ENCODE measurements around the gene ZNF165. TPM values are rescaled to one million over a fixed set of nuclear protein-coding genes. Genes with fewer than 3 reads are reported as not detected.
"Not testable (repeated sequence)": the region's sequence is repeated elsewhere in the genome, so short reads cannot be mapped to it uniquely, and the experiment has no call there.

ZNF165 gene
- total RNA-seq, result under 1 TPM; 0.40 to 0.50 TPM

- DNase-seq; H3K27me3 Mint-ChIP-seq; H3K9me3 Mint-ChIP-seq; H3K36me3 Mint-ChIP-seq (ENCODE audit: low read depth): not testable (repeated sequence)
- Mint-ChIP-seq H3K4me1 (peaks cover 18% of the 10 kb centered on the region), H3K27ac (peak within 1 kb of the TSS; percentile 85), H3K4me3 (peak within 1 kb of the TSS; percentile 96)
- ChIA-PET POLR2A (interaction anchor here (0.6 to 0.9 kb wide), 3 partner anchors 27 to 1897 kb away, joined by 3 to 4 read pairs (median 3); a partner anchor contains a TSS), CTCF (interaction anchor here (0.7 to 1.2 kb wide), 2 partner anchors 24 to 1473 kb away, joined by 3 read pairs; no protein-coding TSS in a partner anchor)
Observed at GRCh38 chr6:28080381-28080630, at the start of gene ZNF165. Gene ZNF165 (plus strand): TSS chr6:28080568. CDS start chr6:28085481, 4,913 bp downstream.

GRCh38 chr6:28053584-28053983, 26.8 kb upstream of the ZNF165 start:
- no peaks in the 10 kb centered on the region for H3K9me3 Mint-ChIP-seq
- peaks cover 28% of the 10 kb centered on the region for H3K27me3 Mint-ChIP-seq
- H3K36me3 Mint-ChIP-seq (ENCODE audit: low read depth), result no peaks in the 10 kb centered on the region
- ChIA-PET POLR2A (no interaction called here), CTCF (no interaction called here)
- H3K4me1 Mint-ChIP-seq, result no peaks in the 10 kb centered on the region
- no peak overlapping the region for H3K4me3 Mint-ChIP-seq
- DNase-seq, result no peak
- H3K27ac Mint-ChIP-seq, result no peak overlapping the region

- CTCF ChIA-PET, result interaction anchor here (0.6 kb wide), 1 partner anchor 14 kb away, joined by 3 read pairs; no protein-coding TSS in a partner anchor
- no peaks in the 10 kb centered on the region for H3K4me1 Mint-ChIP-seq
- peaks cover 18% of the 10 kb centered on the region for H3K27me3 Mint-ChIP-seq
- H3K4me3 Mint-ChIP-seq, result no peak overlapping the region
- no peak for DNase-seq
- no peak overlapping the region for H3K27ac Mint-ChIP-seq
- POLR2A ChIA-PET, result no interaction called here
- no peaks in the 10 kb centered on the region for H3K36me3 Mint-ChIP-seq (ENCODE audit: low read depth)
- H3K9me3 Mint-ChIP-seq, result no peaks in the 10 kb centered on the region
Observed at GRCh38 chr6:28060405-28060804, 20.0 kb upstream of the ZNF165 start.

- peaks cover 27% of the 10 kb centered on the region for H3K27me3 Mint-ChIP-seq
- CTCF ChIA-PET, result no interaction called here
- no peaks in the 10 kb centered on the region for H3K4me1 Mint-ChIP-seq
- no peaks in the 10 kb centered on the region for H3K36me3 Mint-ChIP-seq (ENCODE audit: low read depth)
- POLR2A ChIA-PET, result no interaction called here
- no peaks in the 10 kb centered on the region for H3K9me3 Mint-ChIP-seq
- no peak overlapping the region for H3K4me3 Mint-ChIP-seq
- no peak overlapping the region for H3K27ac Mint-ChIP-seq
- no peak for DNase-seq
Observed at GRCh38 chr6:28064272-28064671, 16.1 kb upstream of the ZNF165 start.

- no peaks in the 10 kb centered on the region for H3K4me1 Mint-ChIP-seq
- CTCF ChIA-PET, result no interaction called here
- POLR2A ChIA-PET, result no interaction called here
Observed at GRCh38 chr6:28068067-28068466, 12.3 kb upstream of the ZNF165 start.

GRCh38 chr6:28070968-28071367, 9.4 kb upstream of the ZNF165 start:
- H3K9me3 Mint-ChIP-seq; H3K36me3 Mint-ChIP-seq (ENCODE audit: low read depth); H3K4me3 Mint-ChIP-seq; DNase-seq; H3K27ac Mint-ChIP-seq; H3K4me1 Mint-ChIP-seq; CTCF ChIA-PET; POLR2A ChIA-PET: not testable (repeated sequence)
- peaks cover 22% of the 10 kb centered on the region for H3K27me3 Mint-ChIP-seq

More at GRCh38 chr6:28068067-28068466, 12.3 kb upstream of the ZNF165 start:
- Mint-ChIP-seq H3K27ac (no peak overlapping the region), H3K27me3 (peaks cover 24% of the 10 kb centered on the region), H3K36me3 (ENCODE audit: low read depth) (no peaks in the 10 kb centered on the region), H3K4me3 (no peak overlapping the region), H3K9me3 (no peaks in the 10 kb centered on the region)
- no peak for DNase-seq

GRCh38 chr6:28078050-28078449, 2.3 kb upstream of the ZNF165 start:
- no peaks in the 10 kb centered on the region for H3K36me3 Mint-ChIP-seq (ENCODE audit: low read depth)
- no peak for DNase-seq
- ChIA-PET CTCF (interaction anchor here (1.1 kb wide), 1 partner anchor 27 kb away, joined by 3 read pairs; no protein-coding TSS in a partner anchor), POLR2A (no interaction called here)
- no peak overlapping the region for H3K4me3 Mint-ChIP-seq
- H3K9me3 Mint-ChIP-seq, result no peaks in the 10 kb centered on the region
- H3K4me1 Mint-ChIP-seq, result peaks cover 18% of the 10 kb centered on the region
- no peak overlapping the region for H3K27ac Mint-ChIP-seq
- peaks cover 5% of the 10 kb centered on the region for H3K27me3 Mint-ChIP-seq

GRCh38 chr6:28078836-28079235, 1.5 kb upstream of the ZNF165 start:
- H3K4me3 Mint-ChIP-seq, result no peak overlapping the region
- H3K27ac Mint-ChIP-seq, result no peak overlapping the region
- H3K9me3 Mint-ChIP-seq, result no peaks in the 10 kb centered on the region
- H3K4me1 Mint-ChIP-seq, result peaks cover 18% of the 10 kb centered on the region
- DNase-seq, result no peak
- H3K27me3 Mint-ChIP-seq, result peaks cover under 1% of the 10 kb centered on the region
- ChIA-PET POLR2A (interaction anchor here (0.6 kb wide), 1 partner anchor 95 kb away, joined by 3 read pairs; no protein-coding TSS in a partner anchor), CTCF (no interaction called here)
- no peaks in the 10 kb centered on the region for H3K36me3 Mint-ChIP-seq (ENCODE audit: low read depth)

GRCh38 chr6:28080631-28081485, 490 bp downstream of the ZNF165 start:
- H3K4me3 Mint-ChIP-seq, result peak overlapping the region; percentile 96
- H3K9me3 Mint-ChIP-seq, result no peaks in the 10 kb centered on the region
- peak overlapping the region; percentile 85 for H3K27ac Mint-ChIP-seq
- H3K36me3 Mint-ChIP-seq (ENCODE audit: low read depth), result peaks cover 3% of the 10 kb centered on the region
- peaks cover 18% of the 10 kb centered on the region for H3K4me1 Mint-ChIP-seq
- DNase-seq, result peak; percentile 89
- ChIA-PET CTCF (interaction anchor here (1.2 kb wide), 1 partner anchor 24 kb away, joined by 3 read pairs; no protein-coding TSS in a partner anchor), POLR2A (interaction anchor here (0.6 to 1.1 kb wide), 4 partner anchors 27 to 1898 kb away, joined by 3 to 4 read pairs (median 3); a partner anchor contains a TSS)
- H3K27me3 Mint-ChIP-seq, result no peaks in the 10 kb centered on the region

- no peaks in the 10 kb centered on the region for H3K27me3 Mint-ChIP-seq
- ChIA-PET POLR2A (interaction anchor here (0.9 to 1.1 kb wide), 2 partner anchors 26 to 217 kb away, joined by 3 read pairs; a partner anchor contains a TSS), CTCF (no interaction called here)
- peaks cover 18% of the 10 kb centered on the region for H3K4me1 Mint-ChIP-seq
- H3K9me3 Mint-ChIP-seq, result no peaks in the 10 kb centered on the region
- peak overlapping the region; percentile 96 for H3K4me3 Mint-ChIP-seq
- no peak for DNase-seq
- peak overlapping the region; percentile 85 for H3K27ac Mint-ChIP-seq
- H3K36me3 Mint-ChIP-seq (ENCODE audit: low read depth), result peaks cover 6% of the 10 kb centered on the region
Observed at GRCh38 chr6:28081486-28081751, 1.1 kb downstream of the ZNF165 start.

GRCh38 chr6:28082939-28083338, 2.6 kb downstream of the ZNF165 start:
- Mint-ChIP-seq H3K27ac (no peak overlapping the region), H3K4me1 (peaks cover 18% of the 10 kb centered on the region), H3K36me3 (ENCODE audit: low read depth) (peaks cover 11% of the 10 kb centered on the region), H3K27me3 (no peaks in the 10 kb centered on the region), H3K9me3 (peaks cover 6% of the 10 kb centered on the region), H3K4me3 (no peak overlapping the region)
- no peak for DNase-seq
- POLR2A ChIA-PET, result no interaction called here
- CTCF ChIA-PET, result no interaction called here

- Mint-ChIP-seq H3K27ac (no peak overlapping the region), H3K36me3 (ENCODE audit: low read depth) (peaks cover 37% of the 10 kb centered on the region), H3K9me3 (peaks cover 33% of the 10 kb centered on the region), H3K4me1 (no peaks in the 10 kb centered on the region), H3K4me3 (no peak overlapping the region), H3K27me3 (no peaks in the 10 kb centered on the region)
- ChIA-PET CTCF (interaction anchor here (1.4 kb wide), 1 partner anchor 15 kb away, joined by 9 read pairs; no protein-coding TSS in a partner anchor), POLR2A (interaction anchor here (1.4 to 1.7 kb wide), 2 partner anchors 16 to 47 kb away, joined by 3 to 4 read pairs; no protein-coding TSS in a partner anchor)
- DNase-seq, result no peak
Observed at GRCh38 chr6:28089054-28089453, 8.7 kb downstream of the ZNF165 start.

GRCh38 chr6:28090917-28091586, 10.7 kb downstream of the ZNF165 start:
- no peak for DNase-seq
- ChIA-PET CTCF (no interaction called here), POLR2A (no interaction called here)
- Mint-ChIP-seq H3K27ac (no peak overlapping the region), H3K4me1 (no peaks in the 10 kb centered on the region), H3K27me3 (no peaks in the 10 kb centered on the region), H3K36me3 (ENCODE audit: low read depth) (peaks cover 31% of the 10 kb centered on the region), H3K4me3 (no peak overlapping the region), H3K9me3 (peaks cover 33% of the 10 kb centered on the region)
